GM12878 (cell line): Measurements from ENCODE around the gene KLHL24. TPM values are rescaled to one million over a fixed set of nuclear protein-coding genes. Genes with fewer than 3 reads are reported as not detected.
A peak's percentile ranks its signal among the peaks of the same experiment; 100 is the strongest.

Source experiments
- ATAC-seq: fragments of 200-7000 bp; cut with Tn5 transposase; 3 replicates; pipeline ENCODE4 v1.9.1; 2020; ENCODE audit warnings: mild to moderate bottlenecking, moderate library complexity
- BruUV-seq: library from RNA; stranded (reverse); fragments of 400-500 nt; replicated peaks from 2 replicates; lab custom pipeline; 2021; lab: Mats Ljungman, UMichigan
- CTCF ChIA-PET: fragments of 300-600 bp; sonication (Branson Sonifier 250); formaldehyde crosslinking; extraction: SDS; loops from one replicate; lab custom pipeline; 2021; ENCODE audit warnings: inconsistent platforms; lab: Yijun Ruan, JAX
- POLR2A ChIA-PET: fragments of 350-600 bp; formaldehyde crosslinking; extraction: SDS; loops from one replicate; lab custom pipeline; 2021; ENCODE audit warnings: inconsistent platforms; lab: Charles Lee
- RAD21 ChIA-PET: fragments of 300-600 bp; sonication (Branson Sonifier 250); formaldehyde crosslinking; loops from one replicate; lab custom pipeline; 2023; ENCODE audit warnings: antibody characterized with exemption; ENCODE audit not compliant: unreplicated experiment; lab: Charles Lee
- SMC1A ChIA-PET: fragments of 300-600 bp; sonication (Branson Sonifier 250); formaldehyde crosslinking; loops from one replicate; lab custom pipeline; 2023; ENCODE audit not compliant: unreplicated experiment, uncharacterized antibody; lab: Charles Lee
- DNase-seq: peaks from one replicate; pipeline ENCODE4 v3.0.0-alpha.2; 2011; ENCODE audit warnings: low read depth, low spot score
- FAIRE-seq: peaks from 3 replicates; lab custom pipeline; 2011; peaks lifted over from hg19 to GRCh38; lab: Jason Lieb, UNC
- H2AFZ ChIP-seq: 2 replicates; pipeline ENCODE4 v1.6.0; 2011; ENCODE audit warnings: low read depth, low read length, control low read depth; ENCODE audit not compliant: control insufficient read depth
- H3K27ac ChIP-seq: 2 replicates; pipeline ENCODE4 v1.5.1; 2011; ENCODE audit warnings: control low read depth; ENCODE audit not compliant: control insufficient read depth, insufficient read depth
- H3K27me3 ChIP-seq, 2 experiments: replicated peaks in 1 of 2; 2 replicates each; pipeline versions ENCODE4 v1.6.0 to v1.6.1; 2011; ENCODE audit warnings: low read length in 1 of 2; ENCODE audit not compliant: control insufficient read depth in 2 of 2, insufficient read depth in 2 of 2
- H3K36me3 ChIP-seq, 2 experiments: 2 replicates each; pipeline ENCODE4 v1.5.1; 2011; ENCODE audit warnings: low read length in 1 of 2; ENCODE audit not compliant: control insufficient read depth in 2 of 2, insufficient read depth in 2 of 2
- H3K4me1 ChIP-seq: 2 replicates; pipeline ENCODE4 v1.6.1; 2011; ENCODE audit warnings: mild to moderate bottlenecking, low read length, moderate library complexity, mixed read lengths; ENCODE audit not compliant: control insufficient read depth, insufficient read depth
- H3K4me2 ChIP-seq: 2 replicates; pipeline ENCODE4 v1.6.0; 2011; ENCODE audit warnings: control low read depth; ENCODE audit not compliant: control insufficient read depth, insufficient read depth
- H3K4me3 ChIP-seq: fragments of 200-600 bp; sonication (generic); 2 replicates; pipeline ENCODE4 v1.5.1; 2016
- H3K79me2 ChIP-seq: 2 replicates; pipeline ENCODE4 v1.6.0; 2011; ENCODE audit warnings: low read length; ENCODE audit not compliant: control insufficient read depth, insufficient read depth
- H3K9ac ChIP-seq: 2 replicates; pipeline ENCODE4 v1.8.0; 2011; ENCODE audit warnings: low read length, control low read depth, mixed read lengths; ENCODE audit not compliant: control insufficient read depth, insufficient read depth
- H3K9me3 ChIP-seq: replicated peaks from 3 replicates; pipeline ENCODE4 v1.5.1; 2011; ENCODE audit warnings: mild to moderate bottlenecking, low read length; ENCODE audit not compliant: control insufficient read depth, insufficient read depth
- H4K20me1 ChIP-seq: 2 replicates; pipeline ENCODE4 v1.6.0; 2011; ENCODE audit not compliant: control insufficient read depth, insufficient read depth
- RELA ChIP-seq: fragments of 450-650 bp; IDR thresholded peaks from 2 replicates; pipeline ENCODE4 v1.8.0; 2014; ENCODE audit warnings: borderline replicate concordance; ENCODE audit not compliant: partially characterized antibody
- SMARCA5 ChIP-seq: fragments of 450-650 bp; IDR thresholded peaks from 2 replicates; pipeline ENCODE4 v1.6.1; 2017; ENCODE audit warnings: mild to moderate bottlenecking
- SREBF2 ChIP-seq: IDR thresholded peaks from 2 replicates; pipeline ENCODE4 v1.6.1; 2012; ENCODE audit warnings: mild to moderate bottlenecking, low read length
- ZNF217 ChIP-seq: fragments of 450-650 bp; IDR thresholded peaks from 2 replicates; pipeline ENCODE4 v1.6.1; 2017; ENCODE audit warnings: antibody characterized with exemption, mild to moderate bottlenecking
- WGBS: methylation state at CpG from one replicate; pipeline ENCODE4 v1.1.6; 2016; ENCODE audit warnings: low lambda C conversion rate; ENCODE audit not compliant: insufficient replicate concordance, insufficient coverage; ENCODE audit errors: missing lambda C conversion rate; 5-methylcytosine and 5-hydroxymethylcytosine counted together
- in situ Hi-C: fragments of 300-500 bp; cut with MboI; formaldehyde crosslinking; loops from 9 replicates; pipeline ENCODE4 v1.14.3; 2018; ENCODE audit warnings: mixed read lengths
- intact Hi-C: fragments of 100-400 bp; cut with micrococcal nuclease; formaldehyde crosslinking; loops from one replicate; pipeline ENCODE4 v1.14.2; 2022; ENCODE audit not compliant: unreplicated experiment
- polyA plus RNA-seq, 11 experiments: library from polyadenylated mRNA; depleted of rRNA in 4 of 11; unstranded in 6 of 11; stranded (reverse) in 5 of 11; fragments of >200 nt; fragmentation: Nextera tagmentation in 4 of 11; fragmentation: Illumina TruSeq in 1 of 11; extraction: Ambion mirVana in 4 of 11; extraction: Trizol in 1 of 11; gene quantifications; 1 replicate in 1 of 11; 2 replicates in 10 of 11; pipeline versions ENCODE4 v1.2.1 to v1.2.3, GENCODE V29; 2011 to 2016; ENCODE audit warnings: inconsistent platforms in 2 of 11, missing spikeins in 2 of 11, low read depth in 1 of 11
- total RNA-seq, 4 experiments: library from RNA; depleted of rRNA in 3 of 4; stranded (reverse); fragments of >200 nt in 3 of 4; fragmentation: Illumina TruSeq in 1 of 4; extraction: Trizol in 1 of 4; gene quantifications; 2 replicates each; pipeline versions ENCODE4 v1.2.1 to v1.2.3, GENCODE V29; 2013 to 2021

KLHL24 gene
- total and polyA plus RNA-seq, 10 of the 15 experiments (the other 5 are each of a cell fraction or from before 2014, with no cell fraction given): 0.91 to 24.3 (median 5.3) TPM

GRCh38 chr3:183697123-183697609 lies 61.7 kb downstream of the KLHL24 start:
- POLR2A ChIA-PET: interaction anchor here (0.6 to 4.5 kb wide), 13 partner anchors 10 to 966 kb away, joined by 3 to 28 read pairs (median 3); partner anchors contain the start of gene KLHL24
- no peak for DNase-seq
- Histone ChIP-seq H3K4me2 (peak overlapping the region; percentile 61), H3K9ac (peak overlapping the region; percentile 93; the same call in 1 of the 2 replicates), H2AFZ (peak overlapping the region; percentile 98), H3K79me2 (peaks cover 44% of the 10 kb centered on the region), H3K4me1 (no peaks in the 10 kb centered on the region), H4K20me1 (no peaks in the 10 kb centered on the region; the same call in 1 of the 2 replicates), H3K4me3 (peak overlapping the region; percentile 75), H3K27me3 (no peaks in the 10 kb centered on the region), H3K27ac (0 out of 2 replicates have a peak overlapping the region, but pooled peaks have one; percentile 13), H3K36me3 (peaks cover 0 to 4% of the 10 kb centered on the region in 2 experiments; a peak in 1 of 4 replicates), H3K9me3 (no peaks in the 10 kb centered on the region)
- SMC1A ChIA-PET: interaction anchor here (1.0 to 1.6 kb wide), 7 partner anchors 17 to 169 kb away, joined by 3 to 5 read pairs (median 4); no protein-coding TSS in a partner anchor
- no peak for FAIRE-seq
- RAD21 ChIA-PET: interaction anchor here (0.7 to 1.9 kb wide), 17 partner anchors 8 to 228 kb away, joined by 3 to 14 read pairs (median 3); partner anchors contain the start of gene KLHL24
- TF ChIP-seq RELA (no peak), SMARCA5 (0 out of 2 replicates have a peak, but pooled peaks have one; percentile 5), ZNF217 (peak; percentile 68), SREBF2 (no peak)
- TSS peak; percentile 78 for BruUV-seq
- no peak for ATAC-seq
- in situ Hi-C loops: no loop called here
- intact Hi-C loops: loop anchor here (5.0 kb wide), 2 partner anchors 105 to 145 kb away; no protein-coding TSS in a partner anchor
- CTCF ChIA-PET: interaction anchor here (0.6 to 1.6 kb wide), 12 partner anchors 9 to 249 kb away, joined by 3 to 10 read pairs (median 3); no protein-coding TSS in a partner anchor
- WGBS: 0% methylated on average over 4 of the region's 4 CpGs
